Esophagus (tissue), 2 donors: Measurements from ENCODE around the gene PID1. TPM values are rescaled to one million over a fixed set of nuclear protein-coding genes. Genes with fewer than 3 reads are reported as not detected.

Experiments
- H3K27ac ChIP-seq, 2 donors: one replicate each; pipeline ENCODE4 v1.5.1; 2013; ENCODE audit warnings: low read depth in 2 of 2, mild to moderate bottlenecking in 2 of 2, inconsistent platforms in 1 of 2, low read length in 1 of 2, moderate library complexity in 1 of 2
- H3K27me3 ChIP-seq, 2 donors: one replicate each; pipeline ENCODE4 v1.6.1; 2013; ENCODE audit warnings: low read length in 2 of 2, control low read depth in 1 of 2, mild to moderate bottlenecking in 1 of 2; ENCODE audit not compliant: insufficient read depth in 2 of 2, control insufficient read depth in 1 of 2
- H3K36me3 ChIP-seq, 2 donors: one replicate each; pipeline ENCODE4 v1.6.1; 2013; ENCODE audit warnings: low read length in 1 of 2; ENCODE audit not compliant: control insufficient read depth in 2 of 2, insufficient read depth in 2 of 2
- H3K4me1 ChIP-seq, 2 donors: one replicate each; pipeline ENCODE4 v1.6.1; 2013; ENCODE audit warnings: low read length in 1 of 2; ENCODE audit not compliant: control insufficient read depth in 2 of 2, insufficient read depth in 2 of 2
- H3K4me3 ChIP-seq, 2 donors: one replicate each; pipeline ENCODE4 v1.5.1; 2013; ENCODE audit warnings: low read length in 2 of 2, mild to moderate bottlenecking in 2 of 2, low read depth in 1 of 2, moderate library complexity in 1 of 2
- H3K9me3 ChIP-seq, 2 donors: one replicate each; pipeline ENCODE4 v1.6.1; 2013; ENCODE audit warnings: mild to moderate bottlenecking in 2 of 2, low read depth in 1 of 2, low read length in 1 of 2, moderate library complexity in 1 of 2; ENCODE audit not compliant: control insufficient read depth in 2 of 2, insufficient read depth in 1 of 2
- WGBS, 2 donors: extraction: QIAGEN DNeasy Blood & Tissue Kit; methylation state at CpG; one replicate each; pipeline ENCODE4 v1.1.7; 2013; 5-methylcytosine and 5-hydroxymethylcytosine counted together
- polyA plus RNA-seq, 2 donors: library from polyadenylated mRNA; stranded (reverse); fragments of 200-250 nt; gene quantifications; one replicate each; pipeline ENCODE4 v1.2.3, GENCODE V29; 2013
- donor health status: healthy with polysubstance abuse.
- donor health status: Bipolar disorder and iron deficiency.

PID1 gene
- polyA plus RNA-seq, 2 donors, result 2.0 to 3.5 TPM

DNA sequence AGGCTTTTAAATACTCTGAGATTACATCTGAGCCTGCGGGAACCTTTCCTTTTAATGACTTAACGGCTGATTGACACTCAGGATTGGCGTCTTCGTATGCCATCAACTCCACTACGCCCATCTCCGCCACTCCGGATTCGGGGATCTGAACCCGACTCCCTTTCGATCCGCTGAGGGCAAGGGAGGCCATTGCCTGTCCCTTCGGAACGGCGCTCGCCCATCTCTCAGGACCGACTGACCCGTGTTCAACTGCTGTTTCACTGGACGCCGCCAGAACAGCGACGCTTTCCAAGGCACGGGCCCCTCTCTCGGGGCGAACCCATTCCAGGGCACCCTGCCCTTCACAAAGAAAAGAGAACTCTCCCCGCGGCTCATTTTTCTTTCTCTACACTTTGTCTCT, 90.4 kb downstream of the PID1 start:
- Histone ChIP-seq H3K27me3 (no peaks in the 10 kb centered on the region), H3K4me1 (no peaks in the 10 kb centered on the region), H3K9me3 (no peaks in the 10 kb centered on the region), H3K36me3 (no peaks in the 10 kb centered on the region), H3K27ac (no peak overlapping the region), H3K4me3 (no peak overlapping the region)
- WGBS, 2 donors, result 97% methylated on average over 26 of the region's 26 CpGs

DNA sequence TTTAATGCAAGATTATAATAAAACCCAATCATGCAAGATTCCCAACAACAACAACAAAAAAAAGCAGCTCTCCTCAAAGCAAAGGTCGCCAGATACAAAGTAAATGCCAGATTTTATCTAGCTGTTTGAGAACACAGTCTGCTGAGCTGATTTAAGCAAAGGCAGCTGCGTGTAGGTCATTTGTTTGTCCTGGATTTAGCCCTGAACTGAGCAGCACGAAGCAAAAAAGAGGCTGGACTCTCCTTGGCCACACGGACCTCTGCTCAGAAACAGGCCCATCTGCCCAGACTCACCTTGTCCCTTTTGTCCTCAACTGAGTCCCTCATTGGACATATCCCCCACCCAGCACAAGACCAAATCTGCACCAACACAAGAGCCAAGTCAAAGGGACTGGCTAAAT, 91.5 kb downstream of the PID1 start:
- WGBS, 2 donors, result 41 to 50% methylated on average over 4 of the region's 4 CpGs
- Histone ChIP-seq H3K9me3 (no peaks in the 10 kb centered on the region), H3K4me3 (no peak overlapping the region), H3K27me3 (no peaks in the 10 kb centered on the region), H3K36me3 (no peaks in the 10 kb centered on the region), H3K4me1 (no peaks in the 10 kb centered on the region), H3K27ac (no peak overlapping the region)

DNA sequence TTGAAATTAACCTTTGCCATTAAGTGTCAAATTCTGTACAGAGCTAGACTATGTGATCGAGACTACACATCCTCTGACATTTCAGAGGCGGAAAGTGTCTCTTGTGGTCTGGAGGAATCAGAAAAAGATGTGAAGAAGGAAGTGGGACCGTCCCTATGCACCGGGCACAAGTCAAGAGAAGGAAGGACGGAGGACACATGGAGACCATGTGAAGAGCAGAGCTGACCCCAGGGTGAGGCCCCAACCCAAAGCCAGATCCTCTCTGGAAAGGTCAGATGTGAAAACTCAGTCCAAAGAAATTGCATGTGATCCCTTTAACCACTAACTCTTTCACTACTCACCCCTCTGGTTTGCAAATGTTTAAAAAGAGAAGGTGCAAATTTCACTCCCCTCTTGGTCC, 92.4 kb downstream of the PID1 start:
- H3K27me3 ChIP-seq, result no peaks in the 10 kb centered on the region
- no peaks in the 10 kb centered on the region for H3K36me3 ChIP-seq
- H3K27ac ChIP-seq, result no peak overlapping the region
- H3K4me3 ChIP-seq, result no peak overlapping the region
- no peaks in the 10 kb centered on the region for H3K4me1 ChIP-seq
- 80 to 84% methylated on average over 5 of the region's 5 CpGs for WGBS, 2 donors
- peaks cover 0 to 2% of the 10 kb centered on the region in 2 donors for H3K9me3 ChIP-seq

DNA sequence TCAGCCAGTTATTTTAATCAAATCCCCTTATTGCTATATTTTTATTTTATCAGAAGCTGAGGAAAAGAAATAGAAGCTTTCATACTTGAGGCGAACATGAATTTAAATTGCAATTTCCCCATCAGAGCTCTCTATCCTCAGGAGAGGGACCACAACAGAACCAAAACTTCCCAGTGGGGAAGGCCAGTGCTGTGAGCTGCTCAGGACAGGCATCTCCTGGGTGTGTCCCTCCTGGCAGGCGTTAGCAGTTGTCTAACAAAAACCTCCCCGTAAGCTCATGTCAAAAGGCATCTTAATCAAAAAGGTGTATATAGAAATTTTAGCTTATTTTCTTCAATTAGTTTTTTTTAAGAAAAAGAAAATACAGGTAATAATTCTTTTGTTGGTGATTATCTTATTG, 93.0 kb downstream of the PID1 start:
- Histone ChIP-seq H3K27me3 (no peaks in the 10 kb centered on the region), H3K9me3 (peaks cover 0 to 2% of the 10 kb centered on the region in 2 donors), H3K27ac (no peak overlapping the region), H3K4me3 (no peak overlapping the region), H3K4me1 (no peaks in the 10 kb centered on the region), H3K36me3 (no peaks in the 10 kb centered on the region)
- WGBS, 2 donors, result 75% methylated on average over 3 of the region's 3 CpGs

DNA sequence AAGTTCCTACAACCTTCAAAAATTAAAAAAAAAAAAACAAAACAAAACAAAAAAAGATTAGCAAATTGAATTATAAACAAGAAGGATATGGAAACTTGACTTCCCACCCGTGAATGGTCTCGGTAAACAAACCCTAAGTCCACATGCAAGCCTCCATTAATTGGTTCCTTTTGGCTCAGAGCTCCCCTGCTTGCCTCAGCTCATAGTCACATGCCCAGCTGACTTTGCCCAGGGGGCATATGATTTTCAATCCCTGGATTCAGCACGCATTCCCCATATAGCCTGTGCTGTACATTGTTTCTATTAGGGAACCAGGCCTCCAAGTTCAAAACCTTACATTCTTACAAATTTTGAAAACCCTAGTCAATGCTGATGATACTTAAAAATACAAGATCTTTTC, 95.0 kb downstream of the PID1 start:
- H3K4me1 ChIP-seq, result no peaks in the 10 kb centered on the region
- 49 to 50% methylated on average over 3 of the region's 3 CpGs for WGBS, 2 donors
- H3K36me3 ChIP-seq, result no peaks in the 10 kb centered on the region
- no peak overlapping the region for H3K27ac ChIP-seq
- H3K27me3 ChIP-seq, result no peaks in the 10 kb centered on the region
- peaks cover 0 to 2% of the 10 kb centered on the region in 2 donors for H3K9me3 ChIP-seq
- no peak overlapping the region for H3K4me3 ChIP-seq

DNA sequence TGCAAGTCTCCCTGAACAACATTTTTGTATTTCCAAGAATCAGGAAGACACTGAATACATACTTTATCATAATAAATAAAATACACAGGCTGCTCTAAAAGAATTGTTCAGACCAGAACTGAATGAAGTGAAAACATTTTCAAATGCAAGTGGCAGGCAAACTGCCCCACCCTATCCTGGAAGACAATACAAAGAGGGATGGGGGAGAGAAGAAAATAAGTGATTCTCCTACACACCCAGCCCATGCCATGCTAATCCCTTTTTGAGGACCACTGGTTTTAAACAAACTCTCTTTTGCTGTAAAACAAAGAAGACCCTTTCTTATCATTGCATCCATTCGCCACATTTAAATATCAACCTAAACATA, 95.6 kb downstream of the PID1 start:
- WGBS, 2 donors, result 90 to 96% methylated on average over 1 of the region's 1 CpG
- no peak overlapping the region for H3K27ac ChIP-seq

DNA sequence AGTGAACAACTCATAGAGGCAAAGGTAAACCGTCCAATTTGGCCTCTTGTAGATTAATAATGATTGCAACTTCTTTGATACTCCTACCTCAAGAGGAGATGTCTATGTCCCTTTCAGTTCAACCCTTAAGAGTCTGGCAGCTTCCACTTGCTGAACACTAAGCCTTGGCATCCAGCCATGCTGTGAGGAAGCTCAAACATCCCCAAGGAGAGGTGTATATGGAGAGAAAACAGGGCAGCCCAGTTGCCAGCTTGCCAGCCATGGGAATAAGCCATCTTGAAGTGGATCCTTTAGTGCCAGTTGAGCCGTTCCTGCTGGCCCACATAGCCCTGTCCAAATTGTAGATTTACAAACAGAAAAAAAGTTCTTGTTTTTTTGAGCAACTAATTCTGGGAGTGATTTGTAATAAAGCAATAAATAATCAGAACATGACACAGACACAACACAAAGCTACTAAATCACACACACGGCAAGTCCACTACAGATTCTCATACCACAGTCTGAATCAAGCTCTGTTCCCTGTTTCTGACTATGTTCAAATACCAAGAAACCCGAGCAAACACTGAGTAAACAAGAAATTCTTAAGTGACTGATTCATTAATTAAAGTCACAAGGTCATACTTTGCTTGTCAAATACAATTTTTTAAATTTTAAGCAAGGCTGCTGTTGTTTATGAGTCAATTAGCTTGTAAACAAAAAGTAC, 96.1 kb downstream of the PID1 start:
- Histone ChIP-seq H3K4me1 (no peaks in the 10 kb centered on the region), H3K27me3 (no peaks in the 10 kb centered on the region), H3K4me3 (no peak overlapping the region), H3K27ac (no peak overlapping the region), H3K9me3 (peaks cover 0 to 2% of the 10 kb centered on the region in 2 donors), H3K36me3 (no peaks in the 10 kb centered on the region)
- 50 to 51% methylated on average over 4 of the region's 4 CpGs for WGBS, 2 donors

More for the DNA sequence above, 95.6 kb downstream of the PID1 start:
- Histone ChIP-seq H3K4me1 (no peaks in the 10 kb centered on the region), H3K27me3 (no peaks in the 10 kb centered on the region), H3K36me3 (no peaks in the 10 kb centered on the region), H3K9me3 (peaks cover 0 to 2% of the 10 kb centered on the region in 2 donors), H3K4me3 (no peak overlapping the region)

- Histone ChIP-seq H3K4me1 (no peaks in the 10 kb centered on the region), H3K4me3 (no peak overlapping the region), H3K9me3 (peaks cover 0 to 2% of the 10 kb centered on the region in 2 donors), H3K27ac (no peak overlapping the region), H3K27me3 (no peaks in the 10 kb centered on the region), H3K36me3 (no peaks in the 10 kb centered on the region)
- 77 to 78% methylated on average over 3 of the region's 3 CpGs for WGBS, 2 donors
Measured at GRCh38 chr2:229173825-229174359, 97.2 kb downstream of the PID1 start.

DNA sequence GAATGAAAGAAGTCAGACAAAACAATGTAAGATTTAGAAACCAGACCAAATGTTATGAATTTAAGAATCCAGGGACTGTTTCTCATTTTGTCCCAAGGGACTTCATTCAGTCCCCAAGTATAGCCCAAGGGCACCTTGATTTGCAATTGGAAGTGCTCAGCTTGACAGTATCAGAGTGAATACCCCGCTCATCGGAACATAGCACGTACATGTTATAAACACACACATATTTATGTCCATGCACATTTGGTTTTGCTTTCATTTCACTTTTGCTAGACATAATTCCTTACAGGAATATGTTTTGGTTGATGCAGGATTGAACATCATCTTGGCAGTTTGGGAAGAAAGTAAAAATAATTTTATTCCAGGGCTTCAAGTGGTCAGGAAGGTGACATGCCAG, 100.2 kb downstream of the PID1 start:
- peaks cover 0 to 2% of the 10 kb centered on the region in 2 donors for H3K9me3 ChIP-seq
- H3K4me1 ChIP-seq, result no peaks in the 10 kb centered on the region
- H3K4me3 ChIP-seq, result no peak overlapping the region
- WGBS, 2 donors, result 81 to 82% methylated on average over 3 of the region's 3 CpGs
- no peaks in the 10 kb centered on the region for H3K36me3 ChIP-seq
- H3K27me3 ChIP-seq, result no peaks in the 10 kb centered on the region
- H3K27ac ChIP-seq, result no peak overlapping the region

DNA sequence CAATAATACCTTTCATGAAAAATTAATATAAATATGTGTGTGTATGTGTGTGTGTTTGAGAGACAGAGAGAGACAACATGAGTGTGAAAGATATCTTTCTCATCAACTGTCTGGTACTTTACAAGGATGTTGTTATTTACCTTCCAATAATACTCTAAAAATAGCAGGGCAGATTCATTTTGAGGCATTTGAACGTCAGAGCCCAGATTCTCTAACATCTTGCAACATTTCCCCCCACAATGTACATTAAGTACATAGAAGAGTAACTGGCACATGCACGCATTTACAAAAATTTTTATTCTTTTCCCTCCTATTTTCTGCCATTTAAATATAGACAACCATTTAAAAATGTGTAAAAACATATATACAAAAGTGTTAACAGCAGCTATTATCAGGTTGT, 100.9 kb downstream of the PID1 start:
- Histone ChIP-seq H3K9me3 (peaks cover 0 to 2% of the 10 kb centered on the region in 2 donors), H3K4me3 (no peak overlapping the region), H3K4me1 (no peaks in the 10 kb centered on the region), H3K27me3 (no peaks in the 10 kb centered on the region), H3K27ac (no peak overlapping the region), H3K36me3 (no peaks in the 10 kb centered on the region)
- 69 to 74% methylated on average over 2 of the region's 2 CpGs for WGBS, 2 donors
